Daoy (cell line): Measurements from ENCODE around the gene CCNB1IP1. TPM values are rescaled to one million over a fixed set of nuclear protein-coding genes. Genes with fewer than 3 reads are reported as not detected.
"Not testable (repeated sequence)": the region's sequence is repeated elsewhere in the genome, so short reads cannot be mapped to it uniquely, and the experiment has no call there.

Source experiments
- DNase-seq: peaks from one replicate; pipeline ENCODE4 v3.0.0-alpha.2; 2015; ENCODE audit warnings: low read depth
- total RNA-seq: library from RNA; depleted of rRNA; stranded (reverse); fragments of >200 nt; shearing (Covaris generic); gene quantifications from 2 replicates; pipeline ENCODE4 v1.2.3, GENCODE V29; 2014

Gene CCNB1IP1
- total RNA-seq, 1 experiment from 2014 or later = 83.5 TPM

- DNase-seq = no peak
These were observed 670 bp downstream of the CCNB1IP1 start for GRCh38 chr14:20332431-20332787.

DNA sequence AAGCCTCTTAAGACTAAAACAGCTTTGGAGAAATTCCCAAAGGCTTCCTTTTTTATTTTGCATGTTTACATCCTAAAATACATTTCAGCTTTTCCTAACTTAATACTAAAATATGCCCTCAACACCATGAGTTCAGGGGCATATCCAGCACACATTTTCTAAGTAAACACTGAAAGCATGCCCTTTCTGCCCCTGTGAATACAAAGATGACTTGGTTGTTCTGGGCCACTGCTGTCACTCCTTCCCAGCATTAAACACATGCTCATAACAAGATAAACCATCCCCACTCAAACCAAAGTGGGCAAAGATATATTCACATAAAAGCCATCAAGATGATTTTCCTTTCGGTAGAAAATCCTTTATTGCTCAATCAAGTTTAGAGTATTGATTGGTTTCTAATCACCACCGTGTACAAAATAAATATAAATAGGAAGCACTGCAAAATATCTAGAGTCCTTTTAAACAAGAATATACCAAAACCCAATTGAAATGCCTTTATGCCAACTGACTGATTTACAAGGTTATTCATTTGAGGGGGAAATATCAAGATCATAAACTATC lies 1.9 kb downstream of the CCNB1IP1 start:
- no peak for DNase-seq

GRCh38 chr14:20329355-20329754 lies 3.7 kb downstream of the CCNB1IP1 start:
- DNase-seq = no peak

DNA sequence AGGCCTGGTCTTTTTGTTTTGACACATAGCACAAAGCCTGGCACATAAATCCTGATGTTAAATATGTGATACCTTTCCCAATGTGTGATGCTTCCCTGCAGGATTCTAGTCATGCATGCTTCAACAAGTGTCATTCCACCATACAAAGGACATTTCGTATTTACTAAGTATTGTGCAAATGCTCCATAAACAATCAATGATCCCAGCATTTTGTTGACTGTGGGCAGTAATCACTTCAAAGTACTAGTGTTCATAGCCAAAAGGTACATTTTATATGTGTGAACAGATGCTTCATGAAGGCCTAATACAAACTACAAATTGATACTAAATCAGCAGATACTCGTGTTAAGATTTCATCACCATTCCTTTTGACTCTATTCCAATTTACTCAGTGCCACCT lies 4.4 kb downstream of the CCNB1IP1 start:
- DNase-seq = no peak

GRCh38 chr14:20327005-20327869 lies 5.8 kb downstream of the CCNB1IP1 start:
- DNase-seq = peak; percentile 63

DNA sequence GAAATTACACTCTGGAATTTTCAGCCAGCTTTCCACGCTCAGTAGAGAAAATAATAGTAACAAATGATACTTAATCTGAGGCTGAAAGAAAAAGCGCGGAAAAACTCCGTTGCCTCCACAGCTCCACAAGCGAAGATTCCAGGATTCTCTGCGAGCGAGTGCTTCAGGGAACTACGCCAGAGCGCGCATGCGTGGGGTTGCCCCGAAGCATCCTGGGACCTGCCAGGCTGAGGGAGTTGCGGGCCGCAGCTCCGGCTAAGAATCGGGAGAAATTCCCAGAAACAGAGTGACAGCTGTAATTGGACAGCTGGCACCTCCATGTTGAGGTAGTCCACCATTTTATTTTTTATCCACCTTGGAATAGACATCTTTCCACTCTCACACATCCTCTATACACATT lies 15.4 kb downstream of the CCNB1IP1 start:
- DNase-seq = no peak

DNA sequence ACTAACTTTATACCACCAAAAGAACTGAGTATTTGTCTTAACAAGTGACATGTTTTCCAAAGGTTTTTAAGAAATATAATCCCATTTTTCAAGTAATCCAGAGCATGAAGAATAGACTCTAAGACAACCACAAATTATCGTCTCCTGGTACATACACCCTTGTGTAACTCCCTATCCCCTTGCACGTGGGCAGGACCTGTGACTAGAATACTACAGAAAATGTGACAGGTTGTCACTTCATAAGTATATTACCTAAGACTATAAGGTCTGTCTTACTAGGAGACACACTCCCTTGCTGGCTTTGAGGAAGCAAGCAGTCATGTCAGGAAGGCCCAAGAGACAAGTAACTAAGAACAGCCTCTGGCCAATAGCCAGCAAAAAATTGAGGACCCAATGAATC lies 19.1 kb downstream of the CCNB1IP1 start:
- no peak for DNase-seq

DNA sequence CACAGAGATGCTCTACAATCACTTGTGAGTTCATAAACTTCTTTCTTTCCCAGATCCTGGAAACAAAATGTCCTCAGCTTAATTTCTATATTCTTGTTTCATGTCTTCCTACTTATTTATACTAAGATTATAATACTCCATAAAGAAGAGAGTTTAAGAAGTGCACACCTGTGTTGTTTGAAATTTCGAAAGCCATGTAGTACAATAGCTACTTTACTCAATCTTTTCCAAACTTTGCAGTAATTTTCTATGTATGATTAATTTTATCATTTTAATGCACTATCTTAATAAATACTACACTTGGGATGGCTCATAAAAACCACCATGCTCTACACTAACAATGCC lies 27.0 kb downstream of the CCNB1IP1 start:
- DNase-seq = no peak

GRCh38 chr14:20305265-20306078 lies 27.6 kb downstream of the CCNB1IP1 start, which contains the start of gene TTC5:
TTC5 (minus strand) TSS chr14:20305951; CDS start chr14:20305937, 14 bp downstream.
- DNase-seq = peak; percentile 89

GRCh38 chr14:20302042-20302755 lies 30.9 kb downstream of the CCNB1IP1 start:
- peak; percentile 60 for DNase-seq

DNA sequence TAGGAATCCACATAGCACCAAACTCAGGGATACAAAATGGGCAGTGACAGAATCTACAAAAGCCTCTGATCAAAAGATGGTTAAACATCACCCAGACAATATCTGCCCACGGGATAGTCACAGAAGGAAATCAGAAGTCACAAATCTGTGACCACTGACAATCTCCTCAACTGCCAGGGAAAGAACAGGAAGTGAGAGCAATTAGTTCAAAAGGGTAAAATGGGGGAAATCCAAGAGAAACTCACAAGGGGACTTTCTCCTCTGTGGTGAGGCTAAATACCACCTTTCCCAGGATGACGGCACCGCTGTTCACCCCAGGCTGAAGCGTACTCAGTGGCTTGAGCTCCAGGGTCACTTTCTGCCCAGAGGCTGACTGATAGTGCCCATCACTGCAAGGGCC lies 38.0 kb downstream of the CCNB1IP1 start:
- peak; percentile 22 for DNase-seq

DNA sequence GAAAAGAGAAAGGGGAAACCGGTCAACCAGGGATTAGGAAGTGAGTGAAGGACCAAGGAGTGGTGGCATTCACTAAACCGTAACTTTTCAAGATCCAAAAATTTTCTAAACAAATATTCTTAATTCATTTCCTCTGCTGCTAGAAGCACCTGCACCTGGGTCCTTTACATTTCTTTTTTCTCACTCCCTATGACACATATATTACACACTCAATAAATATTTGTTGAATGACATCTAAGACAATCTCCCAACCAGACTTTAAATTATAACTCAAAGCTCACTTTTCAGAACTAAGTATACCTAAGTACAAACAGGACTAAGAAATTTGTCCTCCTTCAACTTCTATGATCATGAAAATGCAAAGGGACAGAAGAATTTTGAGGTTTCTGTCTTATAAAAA lies 38.4 kb downstream of the CCNB1IP1 start:
- DNase-seq = no peak

DNA sequence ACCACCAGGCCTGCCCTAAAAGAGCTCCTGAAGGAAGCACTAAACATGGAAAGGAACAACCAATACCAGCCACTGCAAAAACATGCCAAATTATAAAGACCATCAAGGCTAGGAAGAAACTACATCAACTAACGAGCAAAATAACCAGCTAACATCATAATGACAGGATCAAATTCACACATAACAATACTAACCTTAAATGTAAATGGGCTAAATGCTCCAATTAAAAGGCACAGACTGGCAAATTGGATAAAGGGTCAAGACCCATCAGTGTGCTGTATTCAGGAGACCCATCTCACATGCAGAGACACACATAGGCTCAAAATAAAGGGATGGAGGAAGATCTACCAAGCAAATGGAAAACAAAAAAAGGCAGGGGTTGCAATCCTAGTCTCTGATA lies 51.1 kb downstream of the CCNB1IP1 start:
- not testable (repeated sequence) for DNase-seq

GRCh38 chr14:20280265-20280664 lies 52.8 kb downstream of the CCNB1IP1 start:
- not testable (repeated sequence) for DNase-seq

- peak; percentile 59 for DNase-seq
These were observed 54.7 kb downstream of the CCNB1IP1 start for GRCh38 chr14:20278414-20278813.

DNA sequence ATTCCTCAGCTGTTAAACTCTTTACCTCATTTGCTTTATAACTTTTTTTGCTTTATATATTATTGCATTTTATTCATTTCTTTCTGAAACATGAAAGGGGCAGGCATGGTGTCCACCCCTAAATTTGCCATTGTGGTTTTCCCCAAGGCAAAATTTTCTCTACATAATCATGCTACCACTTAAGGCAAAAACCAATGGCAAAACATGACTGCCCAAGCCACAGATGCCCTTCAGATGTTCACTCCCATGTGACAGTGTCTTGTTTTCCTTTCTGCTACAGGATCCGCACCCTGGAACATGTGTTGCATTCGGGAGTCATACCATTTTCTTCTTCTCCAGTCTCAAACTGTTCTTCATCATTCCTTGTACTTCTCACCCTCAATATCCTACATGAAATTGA lies 55.7 kb downstream of the CCNB1IP1 start:
- no peak for DNase-seq

DNA sequence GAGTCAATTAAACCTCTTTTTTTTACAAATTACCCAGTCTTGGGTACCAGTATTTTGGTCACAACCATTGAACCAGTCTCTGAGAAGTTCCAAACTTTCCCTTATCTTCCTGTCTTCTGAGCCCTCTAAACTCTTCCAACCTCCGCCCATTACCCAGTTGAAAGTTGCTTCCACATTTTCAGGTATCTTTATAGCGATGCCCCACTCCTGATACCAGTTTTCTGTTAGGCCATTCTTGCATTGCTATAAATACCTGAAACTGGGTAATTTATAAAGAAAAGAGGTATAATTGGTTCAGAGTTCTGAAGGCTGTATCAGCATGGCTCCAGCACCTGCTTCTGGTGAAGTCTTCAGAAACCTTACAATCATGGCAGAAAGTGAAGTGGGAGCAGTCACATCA lies 59.0 kb downstream of the CCNB1IP1 start:
- no peak for DNase-seq

DNA sequence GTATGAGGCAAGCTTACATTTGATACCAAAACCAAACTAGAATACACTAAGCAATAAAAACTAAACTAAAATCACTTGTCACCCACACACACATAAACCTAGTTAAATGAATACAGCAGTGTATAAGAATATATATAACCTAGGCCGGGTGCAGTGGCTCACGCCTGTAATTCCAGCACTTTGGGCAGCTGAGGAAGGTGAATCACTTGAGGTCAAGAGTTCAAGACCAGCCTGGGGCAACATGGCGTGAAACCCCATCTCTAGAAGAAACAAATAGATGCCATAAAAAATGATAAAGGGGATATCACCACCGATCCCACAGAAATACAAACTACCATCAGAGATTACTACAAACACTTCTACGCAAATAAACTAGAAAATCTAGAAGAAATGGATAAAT lies 68.7 kb downstream of the CCNB1IP1 start:
- peak; percentile 57 for DNase-seq

- DNase-seq = peak; percentile 92
These were observed 70.4 kb downstream of the CCNB1IP1 start for GRCh38 chr14:20262642-20263128.
